Measurements from ENCODE around the gene GMPS.
A peak's percentile ranks its signal among the peaks of the same experiment; 100 is the strongest.
"Not testable (repeated sequence)": the region's sequence is repeated elsewhere in the genome, so short reads cannot be mapped to it uniquely, and the experiment has no call there.

The GMPS gene

GRCh38 chr3:155862290-155862982, 8.0 kb upstream of the GMPS start:
- Mint-ChIP-seq H3K4me1 (ENCODE audit: low read depth) (peaks cover 29% of the 10 kb centered on the region), H3K27ac (peak overlapping the region; percentile 78), H3K4me3 (peak overlapping the region; percentile 35)
- not testable (repeated sequence) for H3K36me3 Mint-ChIP-seq (ENCODE audit: low read depth); H3K27me3 Mint-ChIP-seq; H3K9me3 Mint-ChIP-seq

GRCh38 chr3:155863072-155863784, 7.2 kb upstream of the GMPS start:
- H3K4me1 Mint-ChIP-seq (ENCODE audit: low read depth) = peaks cover 29% of the 10 kb centered on the region
- H3K4me3 Mint-ChIP-seq = no peak overlapping the region
- H3K36me3 Mint-ChIP-seq (ENCODE audit: low read depth) = no peaks in the 10 kb centered on the region
- peaks cover 3% of the 10 kb centered on the region for H3K9me3 Mint-ChIP-seq
- peak overlapping the region; percentile 77 for H3K27ac Mint-ChIP-seq
- H3K27me3 Mint-ChIP-seq = no peaks in the 10 kb centered on the region

- Mint-ChIP-seq H3K36me3 (ENCODE audit: low read depth) (peaks cover 5% of the 10 kb centered on the region), H3K27ac (peak overlapping the region; percentile 83), H3K4me3 (peak overlapping the region; percentile 86), H3K27me3 (no peaks in the 10 kb centered on the region), H3K9me3 (no peaks in the 10 kb centered on the region), H3K4me1 (ENCODE audit: low read depth) (peaks cover 32% of the 10 kb centered on the region)
Observed at GRCh38 chr3:155869691-155870090, 759 bp upstream of the GMPS start.

GRCh38 chr3:155870945-155871745, 695 bp downstream of the GMPS start:
- H3K27ac Mint-ChIP-seq = peak overlapping the region; percentile 92
- peaks cover 42% of the 10 kb centered on the region for H3K4me1 Mint-ChIP-seq (ENCODE audit: low read depth)
- H3K27me3 Mint-ChIP-seq = no peaks in the 10 kb centered on the region
- H3K9me3 Mint-ChIP-seq = no peaks in the 10 kb centered on the region
- peaks cover 5% of the 10 kb centered on the region for H3K36me3 Mint-ChIP-seq (ENCODE audit: low read depth)
- peak overlapping the region; percentile 96 for H3K4me3 Mint-ChIP-seq

- Mint-ChIP-seq H3K27me3 (no peaks in the 10 kb centered on the region), H3K4me1 (ENCODE audit: low read depth) (peaks cover 45% of the 10 kb centered on the region), H3K9me3 (no peaks in the 10 kb centered on the region), H3K36me3 (ENCODE audit: low read depth) (peaks cover 5% of the 10 kb centered on the region), H3K4me3 (peak overlapping the region; percentile 96), H3K27ac (peak overlapping the region; percentile 92)
Observed at GRCh38 chr3:155871746-155872158, 1.3 kb downstream of the GMPS start.

GRCh38 chr3:155872904-155873646, 2.6 kb downstream of the GMPS start:
- Mint-ChIP-seq H3K27ac (no peak overlapping the region), H3K4me1 (ENCODE audit: low read depth) (peaks cover 59% of the 10 kb centered on the region), H3K36me3 (ENCODE audit: low read depth) (peaks cover 13% of the 10 kb centered on the region), H3K9me3 (no peaks in the 10 kb centered on the region), H3K4me3 (peak overlapping the region; percentile 96), H3K27me3 (no peaks in the 10 kb centered on the region)

- no peak overlapping the region for H3K4me3 Mint-ChIP-seq
- H3K27me3 Mint-ChIP-seq = no peaks in the 10 kb centered on the region
- H3K27ac Mint-ChIP-seq = no peak overlapping the region
- H3K36me3 Mint-ChIP-seq (ENCODE audit: low read depth) = peaks cover 17% of the 10 kb centered on the region
- peaks cover 80% of the 10 kb centered on the region for H3K4me1 Mint-ChIP-seq (ENCODE audit: low read depth)
- no peaks in the 10 kb centered on the region for H3K9me3 Mint-ChIP-seq
Observed at GRCh38 chr3:155876037-155876436, 5.6 kb downstream of the GMPS start.

- Mint-ChIP-seq H3K27me3 (no peaks in the 10 kb centered on the region), H3K27ac (no peak overlapping the region), H3K4me3 (no peak overlapping the region), H3K4me1 (ENCODE audit: low read depth) (peaks cover 84% of the 10 kb centered on the region), H3K9me3 (no peaks in the 10 kb centered on the region), H3K36me3 (ENCODE audit: low read depth) (peaks cover 17% of the 10 kb centered on the region)
Observed at GRCh38 chr3:155876503-155876902, 6.1 kb downstream of the GMPS start.

GRCh38 chr3:155880286-155880685, 9.8 kb downstream of the GMPS start:
- H3K36me3 Mint-ChIP-seq (ENCODE audit: low read depth) = peaks cover 12% of the 10 kb centered on the region
- peaks cover 75% of the 10 kb centered on the region for H3K4me1 Mint-ChIP-seq (ENCODE audit: low read depth)
- no peaks in the 10 kb centered on the region for H3K27me3 Mint-ChIP-seq
- H3K27ac Mint-ChIP-seq = no peak overlapping the region
- H3K9me3 Mint-ChIP-seq = no peaks in the 10 kb centered on the region
- H3K4me3 Mint-ChIP-seq = no peak overlapping the region

- Mint-ChIP-seq H3K27me3 (no peaks in the 10 kb centered on the region), H3K36me3 (ENCODE audit: low read depth) (peaks cover 11% of the 10 kb centered on the region), H3K27ac (no peak overlapping the region), H3K9me3 (no peaks in the 10 kb centered on the region), H3K4me3 (no peak overlapping the region), H3K4me1 (ENCODE audit: low read depth) (peaks cover 68% of the 10 kb centered on the region)
Observed at GRCh38 chr3:155884292-155884691, 13.8 kb downstream of the GMPS start.

GRCh38 chr3:155885292-155885691, 14.8 kb downstream of the GMPS start:
- H3K36me3 Mint-ChIP-seq (ENCODE audit: low read depth) = peaks cover 7% of the 10 kb centered on the region
- H3K27ac Mint-ChIP-seq = no peak overlapping the region
- no peak overlapping the region for H3K4me3 Mint-ChIP-seq
- H3K4me1 Mint-ChIP-seq (ENCODE audit: low read depth) = peaks cover 65% of the 10 kb centered on the region
- no peaks in the 10 kb centered on the region for H3K9me3 Mint-ChIP-seq
- no peaks in the 10 kb centered on the region for H3K27me3 Mint-ChIP-seq

- H3K9me3 Mint-ChIP-seq; H3K36me3 Mint-ChIP-seq (ENCODE audit: low read depth); H3K27me3 Mint-ChIP-seq; H3K27ac Mint-ChIP-seq; H3K4me3 Mint-ChIP-seq: not testable (repeated sequence)
- peaks cover 63% of the 10 kb centered on the region for H3K4me1 Mint-ChIP-seq (ENCODE audit: low read depth)
Observed at GRCh38 chr3:155886348-155886747, 15.9 kb downstream of the GMPS start.

GRCh38 chr3:155886915-155887314, 16.5 kb downstream of the GMPS start:
- Mint-ChIP-seq H3K4me1 (ENCODE audit: low read depth) (peaks cover 57% of the 10 kb centered on the region), H3K4me3 (no peak overlapping the region), H3K27me3 (no peaks in the 10 kb centered on the region), H3K36me3 (ENCODE audit: low read depth) (peaks cover 7% of the 10 kb centered on the region), H3K9me3 (no peaks in the 10 kb centered on the region), H3K27ac (peak overlapping the region; percentile 4)

GRCh38 chr3:155889212-155889611, 18.8 kb downstream of the GMPS start:
- peaks cover 51% of the 10 kb centered on the region for H3K4me1 Mint-ChIP-seq (ENCODE audit: low read depth)
- no peaks in the 10 kb centered on the region for H3K27me3 Mint-ChIP-seq
- H3K9me3 Mint-ChIP-seq = no peaks in the 10 kb centered on the region
- H3K27ac Mint-ChIP-seq = no peak overlapping the region
- peaks cover 17% of the 10 kb centered on the region for H3K36me3 Mint-ChIP-seq (ENCODE audit: low read depth)
- no peak overlapping the region for H3K4me3 Mint-ChIP-seq

All from stimulated activated naive CD8-positive, alpha-beta T cell treated with anti-CD3 and anti-CD28 coated beads, Interleukin-15, Interleukin-2, amounts not matched to agents 100 ng/mL and 50 ng/mL, for 24 hours (primary cell).